ENCODE measurements around the gene GPRC5C.

GPRC5C gene

DNA sequence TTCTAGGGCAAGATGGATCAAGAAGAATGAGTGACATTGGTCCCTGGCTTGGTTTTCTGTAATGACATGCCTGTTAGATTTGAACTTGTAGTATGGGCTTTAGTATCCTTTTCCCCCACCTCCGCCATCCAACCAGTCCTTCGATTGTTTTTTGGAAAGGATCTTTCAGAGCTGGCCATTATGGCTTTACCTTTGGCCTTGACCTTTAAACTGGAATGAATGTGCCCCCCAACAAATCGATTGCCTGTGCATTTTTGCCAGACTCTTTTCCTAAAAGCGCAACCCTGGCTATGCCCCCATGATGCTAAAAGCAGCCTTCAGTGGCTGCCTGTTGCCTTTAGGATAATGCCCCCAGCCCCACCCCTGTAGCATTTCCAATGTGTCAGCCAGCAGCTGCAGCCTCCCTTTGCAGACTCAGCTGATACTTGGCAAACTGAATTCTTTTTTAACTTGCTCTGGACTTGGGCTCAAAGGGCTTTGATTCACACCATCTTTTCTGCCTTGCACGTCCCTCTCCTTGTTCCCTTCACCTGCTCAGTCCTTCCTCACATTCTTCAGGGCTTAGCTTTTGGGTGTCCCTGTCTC lies 4.0 kb downstream of the GPRC5C start:
- DNase-seq, result no peak

DNA sequence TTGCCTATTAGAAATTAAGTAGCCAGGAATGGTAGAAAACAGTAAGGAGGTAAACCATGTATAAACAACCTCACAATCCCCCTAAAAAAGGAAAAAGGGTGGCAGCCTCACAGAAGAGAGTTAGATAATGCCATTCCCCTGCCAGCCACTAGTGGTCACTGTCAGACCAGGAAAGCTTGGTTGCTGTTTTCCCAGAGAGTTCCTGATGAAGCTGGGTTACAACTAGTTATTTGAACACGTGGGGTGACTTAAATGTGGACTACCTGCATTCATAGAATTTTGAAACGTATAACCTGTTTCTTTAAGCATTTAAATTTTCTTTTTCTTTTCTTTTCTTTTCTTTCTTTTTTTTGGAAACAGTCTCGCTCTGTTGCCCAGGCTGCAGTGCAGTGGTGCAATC lies 5.8 kb downstream of the GPRC5C start:
- no peak for DNase-seq

DNA sequence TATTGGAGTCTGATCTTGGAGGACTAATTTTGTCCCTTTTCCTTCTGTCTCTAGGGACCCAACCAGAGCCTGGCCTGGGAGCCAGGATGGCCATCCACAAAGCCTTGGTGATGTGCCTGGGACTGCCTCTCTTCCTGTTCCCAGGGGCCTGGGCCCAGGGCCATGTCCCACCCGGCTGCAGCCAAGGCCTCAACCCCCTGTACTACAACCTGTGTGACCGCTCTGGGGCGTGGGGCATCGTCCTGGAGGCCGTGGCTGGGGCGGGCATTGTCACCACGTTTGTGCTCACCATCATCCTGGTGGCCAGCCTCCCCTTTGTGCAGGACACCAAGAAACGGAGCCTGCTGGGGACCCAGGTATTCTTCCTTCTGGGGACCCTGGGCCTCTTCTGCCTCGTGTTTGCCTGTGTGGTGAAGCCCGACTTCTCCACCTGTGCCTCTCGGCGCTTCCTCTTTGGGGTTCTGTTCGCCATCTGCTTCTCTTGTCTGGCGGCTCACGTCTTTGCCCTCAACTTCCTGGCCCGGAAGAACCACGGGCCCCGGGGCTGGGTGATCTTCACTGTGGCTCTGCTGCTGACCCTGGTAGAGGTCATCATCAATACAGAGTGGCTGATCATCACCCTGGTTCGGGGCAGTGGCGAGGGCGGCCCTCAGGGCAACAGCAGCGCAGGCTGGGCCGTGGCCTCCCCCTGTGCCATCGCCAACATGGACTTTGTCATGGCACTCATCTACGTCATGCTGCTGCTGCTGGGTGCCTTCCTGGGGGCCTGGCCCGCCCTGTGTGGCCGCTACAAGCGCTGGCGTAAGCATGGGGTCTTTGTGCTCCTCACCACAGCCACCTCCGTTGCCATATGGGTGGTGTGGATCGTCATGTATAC lies 8.0 kb downstream of the GPRC5C start:
- no peak for DNase-seq

DNA sequence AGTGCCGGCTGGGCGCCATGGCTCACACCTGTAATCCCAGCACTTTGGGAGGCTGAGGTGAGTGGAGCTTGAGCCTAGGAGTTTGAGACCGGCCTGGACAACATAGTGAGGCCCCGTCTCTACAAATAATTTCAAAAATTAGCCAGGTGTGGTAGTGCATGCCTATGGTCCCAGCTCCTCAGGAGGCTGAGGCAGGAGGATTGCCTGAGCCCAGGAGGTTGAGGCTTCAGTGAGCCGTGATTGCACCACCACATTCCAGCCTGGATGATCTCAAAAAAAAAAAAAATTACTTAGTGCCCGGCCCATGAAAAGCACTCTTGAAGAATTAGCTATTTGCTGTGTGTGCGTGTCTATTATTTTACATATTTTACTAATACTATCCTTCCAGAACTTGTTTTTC lies 9.6 kb downstream of the GPRC5C start:
- DNase-seq, result no peak

DNA sequence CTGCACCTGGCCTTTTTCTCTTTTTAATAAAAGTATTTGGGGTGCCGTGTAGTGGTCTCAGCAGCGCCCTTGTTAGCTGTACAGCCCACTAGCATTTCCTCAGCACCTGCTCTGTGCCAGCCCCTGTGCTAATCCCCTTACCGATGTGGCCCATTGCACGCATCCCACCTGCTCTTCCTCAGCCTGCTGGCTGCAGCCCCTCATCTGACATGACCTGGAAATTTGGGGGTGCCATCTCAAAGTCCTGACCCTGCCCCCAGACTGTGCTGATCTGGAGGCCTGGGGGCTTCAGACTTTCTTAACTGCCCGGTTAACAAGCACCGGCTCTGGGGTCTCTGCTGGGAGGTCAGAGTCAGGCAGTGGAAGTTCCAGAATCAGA lies 10.4 kb downstream of the GPRC5C start:
- no peak for DNase-seq

DNA sequence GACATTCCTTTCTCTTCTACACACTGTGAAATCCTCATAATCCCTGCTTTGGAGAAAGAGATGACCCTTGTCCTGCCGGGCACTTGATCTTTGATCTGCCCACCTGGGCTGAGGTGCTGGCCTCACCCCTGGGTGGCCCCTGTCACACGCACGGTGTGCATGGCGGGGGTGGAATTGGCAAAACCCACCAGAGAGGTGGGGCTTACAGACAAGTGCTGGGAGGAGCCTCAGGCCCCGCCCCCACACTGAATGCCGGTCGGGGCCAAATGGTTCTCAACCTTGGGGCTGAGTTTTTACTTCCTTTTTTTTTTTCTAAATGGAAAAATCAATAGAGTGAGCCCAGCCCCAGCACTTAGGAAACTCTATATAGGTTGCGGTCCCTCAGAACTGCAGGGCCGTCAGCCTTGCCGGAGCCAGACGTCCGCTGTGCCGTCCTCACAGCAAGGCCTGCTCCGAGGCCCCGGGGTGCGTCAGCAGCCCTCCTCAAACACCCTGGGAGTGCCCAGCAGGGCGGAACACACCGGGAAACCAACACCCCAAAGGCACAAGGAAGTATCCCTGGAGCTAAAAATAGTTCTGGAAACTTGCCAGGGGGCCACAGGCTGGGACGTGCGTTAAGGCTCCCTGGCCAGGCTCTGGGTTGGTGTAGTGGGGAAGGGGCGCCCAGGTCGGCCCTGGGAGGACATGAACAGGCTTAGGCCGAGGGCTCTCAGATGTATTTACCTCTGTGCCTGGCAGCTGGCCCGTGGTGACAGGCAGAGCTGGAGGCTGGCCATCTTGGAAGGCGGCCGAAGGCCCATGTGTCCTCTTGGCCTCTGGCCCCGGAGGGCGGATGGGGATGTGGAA lies 11.0 kb downstream of the GPRC5C start:
- peak; percentile 50 for DNase-seq

DNA sequence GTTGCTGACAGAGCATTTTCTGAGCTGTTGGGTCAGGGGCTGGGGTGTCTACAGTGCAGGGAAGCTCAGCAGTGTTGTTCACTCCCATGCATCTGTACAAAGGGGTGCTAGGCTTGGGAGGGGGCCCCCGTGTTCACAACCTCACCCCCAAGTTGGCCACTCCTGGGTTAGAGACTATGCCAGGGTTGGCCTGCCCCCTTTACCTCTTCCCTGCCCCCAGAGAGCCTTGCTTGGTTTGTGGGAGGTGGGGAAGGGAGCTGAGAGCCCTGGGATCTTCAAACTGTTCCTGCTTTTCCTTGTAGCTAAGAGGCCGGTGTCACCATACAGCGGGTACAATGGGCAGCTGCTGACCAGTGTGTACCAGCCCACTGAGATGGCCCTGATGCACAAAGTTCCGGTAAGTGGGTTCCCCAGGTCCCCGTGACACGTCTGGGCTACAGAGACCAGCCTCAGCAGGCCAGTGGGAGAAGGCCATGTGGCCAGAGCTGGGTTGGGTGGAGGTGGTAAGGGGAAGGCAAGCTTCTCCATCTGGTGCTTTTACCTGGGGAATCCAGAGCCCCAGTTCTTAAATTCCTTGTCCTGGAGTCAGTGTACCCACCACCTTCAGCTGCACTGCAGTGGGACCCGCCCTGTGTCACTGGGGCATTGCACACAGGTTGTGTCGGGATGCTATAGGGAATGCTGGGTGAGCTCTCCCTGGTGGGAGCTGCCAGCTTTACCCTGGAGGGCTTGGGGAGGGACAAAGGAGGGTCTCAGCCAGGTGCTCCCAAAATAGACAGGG lies 11.8 kb downstream of the GPRC5C start:
- DNase-seq, result no peak

DNA sequence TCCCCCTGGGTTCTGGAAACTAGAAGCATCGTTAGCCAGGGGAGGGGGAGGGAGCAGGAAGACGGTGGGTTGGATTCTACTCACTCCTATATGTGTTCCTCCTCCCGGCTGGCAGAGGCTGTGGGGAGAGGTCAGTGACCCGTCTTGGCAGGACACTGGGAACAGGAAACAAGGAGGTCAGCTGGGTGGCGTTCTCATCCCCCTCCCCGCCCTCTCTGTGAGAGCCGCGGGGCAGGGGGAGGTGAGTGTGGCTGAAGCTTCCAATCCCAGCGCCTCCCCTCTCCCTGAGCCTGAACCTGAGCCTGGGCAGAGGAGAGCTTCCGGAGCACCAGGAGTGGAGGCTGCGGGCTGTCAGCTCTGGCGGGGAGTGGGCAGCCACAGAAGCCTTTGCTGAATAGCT lies 12.5 kb downstream of the GPRC5C start:
- DNase-seq, result no peak

DNA sequence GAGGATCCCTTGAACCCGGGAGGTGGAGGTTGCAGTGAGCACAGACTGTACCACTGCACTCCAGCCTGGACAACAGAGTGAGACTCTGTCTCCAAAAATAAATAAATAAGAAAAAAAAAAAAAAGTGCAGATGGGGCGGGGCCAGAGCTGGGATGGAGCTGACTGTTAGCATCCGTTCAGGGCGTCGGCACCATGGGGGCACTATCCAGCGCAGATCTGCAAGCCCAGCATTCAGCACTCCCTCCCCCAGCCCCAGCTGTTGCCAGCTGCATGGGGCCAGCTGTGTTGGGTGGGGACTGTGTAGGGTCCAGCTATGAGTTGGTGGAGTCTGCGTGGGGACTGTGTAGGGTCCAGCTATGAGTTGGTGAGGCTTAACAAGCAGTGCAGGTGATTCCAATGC lies 13.3 kb downstream of the GPRC5C start:
- DNase-seq, result no peak

DNA sequence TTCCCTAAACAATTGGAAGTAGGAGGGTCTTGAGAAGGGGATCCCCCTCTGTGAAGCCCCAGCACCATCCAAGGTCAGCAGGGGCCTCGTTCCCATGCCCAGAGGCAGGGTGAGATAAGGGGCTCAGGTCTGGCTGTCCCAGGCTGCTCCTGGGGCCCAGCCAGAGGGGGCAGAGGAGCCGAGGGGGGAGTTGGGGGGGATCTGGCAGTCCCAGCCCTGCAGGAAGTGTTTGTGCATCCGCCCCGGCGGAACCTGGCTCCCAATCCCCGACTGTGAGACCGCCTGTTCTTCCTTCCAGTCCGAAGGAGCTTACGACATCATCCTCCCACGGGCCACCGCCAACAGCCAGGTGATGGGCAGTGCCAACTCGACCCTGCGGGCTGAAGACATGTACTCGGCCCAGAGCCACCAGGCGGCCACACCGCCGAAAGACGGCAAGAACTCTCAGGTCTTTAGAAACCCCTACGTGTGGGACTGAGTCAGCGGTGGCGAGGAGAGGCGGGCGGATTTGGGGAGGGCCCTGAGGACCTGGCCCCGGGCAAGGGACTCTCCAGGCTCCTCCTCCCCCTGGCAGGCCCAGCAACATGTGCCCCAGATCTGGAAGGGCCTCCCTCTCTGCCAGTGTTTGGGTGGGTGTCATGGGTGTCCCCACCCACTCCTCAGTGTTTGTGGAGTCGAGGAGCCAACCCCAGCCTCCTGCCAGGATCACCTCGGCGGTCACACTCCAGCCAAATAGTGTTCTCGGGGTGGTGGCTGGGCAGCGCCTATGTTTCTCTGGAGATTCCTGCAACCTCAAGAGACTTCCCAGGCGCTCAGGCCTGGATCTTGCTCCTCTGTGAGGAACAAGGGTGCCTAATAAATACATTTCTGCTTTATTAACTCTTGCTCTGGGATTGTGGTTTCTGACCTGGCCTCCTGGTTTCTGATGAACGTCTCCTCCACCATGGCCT lies 14.9 kb downstream of the GPRC5C start:
- DNase-seq, result peak; percentile 61

DNA sequence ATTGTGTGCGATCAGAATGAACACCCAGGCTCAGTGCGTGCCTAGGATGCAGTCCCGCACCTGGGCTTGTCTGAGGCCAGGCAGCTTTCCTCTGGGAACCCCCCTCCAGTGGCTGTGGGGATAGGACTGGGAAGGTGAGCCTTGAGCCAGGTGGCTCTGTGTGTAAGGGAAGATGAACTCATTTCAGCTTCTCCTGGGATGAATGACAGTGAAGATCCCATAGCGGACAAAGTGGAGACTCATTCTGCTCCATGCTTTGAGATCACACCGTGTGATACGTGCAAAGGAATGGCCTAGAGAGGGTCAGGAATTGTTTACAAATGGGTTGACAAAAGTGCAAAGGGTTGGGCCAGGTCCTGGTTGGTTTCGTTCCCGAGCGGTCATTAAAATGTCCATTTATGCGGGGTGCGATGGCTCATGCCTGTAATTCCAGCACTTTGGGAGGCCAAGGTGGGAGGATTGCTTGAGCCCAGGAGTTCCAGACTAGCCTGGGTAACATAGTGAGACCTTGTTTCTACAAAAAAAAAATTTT lies 15.8 kb downstream of the GPRC5C start:
- DNase-seq, result no peak

DNA sequence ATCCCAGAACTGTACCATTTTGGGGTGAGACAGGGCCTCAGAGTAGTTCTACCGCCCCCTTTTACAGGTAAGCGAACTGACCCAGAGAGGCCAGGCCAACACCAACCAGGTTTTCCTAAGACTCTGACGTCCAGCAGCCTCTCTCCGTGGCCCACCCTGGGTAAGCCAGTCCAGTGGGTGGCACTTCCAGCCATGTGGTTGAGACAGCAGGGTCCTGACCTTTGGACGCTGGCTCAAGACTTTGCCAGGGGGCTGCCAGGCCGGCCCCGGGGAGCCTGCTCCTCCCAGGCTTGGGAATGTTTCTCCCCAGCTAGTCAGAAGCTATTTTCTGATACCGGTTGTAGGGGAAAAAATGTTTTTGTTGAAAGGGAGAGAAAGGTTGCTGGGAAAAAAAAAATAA lies 16.9 kb downstream of the GPRC5C start:
- DNase-seq, result no peak

DNA sequence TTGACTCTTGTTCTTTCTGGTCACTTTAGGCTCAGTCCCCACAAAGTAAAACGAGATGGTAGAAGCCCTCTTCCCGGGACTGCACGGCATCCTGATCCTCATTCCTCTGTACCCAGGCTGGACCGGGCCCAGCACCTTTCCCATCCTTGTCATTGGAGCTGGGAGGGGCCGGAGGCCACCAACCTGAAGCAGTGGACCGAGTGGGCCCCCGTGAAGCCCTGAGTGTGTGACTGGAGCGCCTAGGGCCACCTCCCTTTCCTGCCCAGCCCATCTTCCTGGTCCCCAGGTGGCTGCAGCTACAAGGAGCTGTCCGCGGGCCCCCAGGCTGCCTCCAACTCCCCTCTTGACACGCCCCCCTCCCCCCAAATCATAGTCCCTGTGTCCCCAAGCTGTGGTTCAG lies 17.4 kb downstream of the GPRC5C start:
- DNase-seq, result no peak

DNA sequence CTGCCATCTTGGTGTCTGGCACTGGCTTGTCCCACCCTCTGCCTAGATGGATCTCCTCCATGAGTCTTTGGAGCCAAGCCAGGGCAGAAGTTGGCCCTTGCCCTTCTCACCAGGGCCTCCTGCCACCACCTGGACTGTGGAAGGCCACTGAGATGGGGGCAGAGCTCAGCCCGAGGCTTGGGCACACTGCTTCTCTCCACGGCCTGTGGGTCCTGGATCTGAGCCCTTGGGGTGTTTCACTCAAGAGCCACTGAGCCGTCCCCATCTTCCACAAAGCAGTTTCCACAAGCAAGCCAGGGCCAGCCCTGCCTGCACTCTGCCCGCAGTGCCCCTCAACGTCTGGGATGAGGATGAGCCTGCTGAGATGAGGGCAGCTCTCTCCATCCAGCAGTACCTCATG lies 17.9 kb downstream of the GPRC5C start:
- DNase-seq, result no peak

DNA sequence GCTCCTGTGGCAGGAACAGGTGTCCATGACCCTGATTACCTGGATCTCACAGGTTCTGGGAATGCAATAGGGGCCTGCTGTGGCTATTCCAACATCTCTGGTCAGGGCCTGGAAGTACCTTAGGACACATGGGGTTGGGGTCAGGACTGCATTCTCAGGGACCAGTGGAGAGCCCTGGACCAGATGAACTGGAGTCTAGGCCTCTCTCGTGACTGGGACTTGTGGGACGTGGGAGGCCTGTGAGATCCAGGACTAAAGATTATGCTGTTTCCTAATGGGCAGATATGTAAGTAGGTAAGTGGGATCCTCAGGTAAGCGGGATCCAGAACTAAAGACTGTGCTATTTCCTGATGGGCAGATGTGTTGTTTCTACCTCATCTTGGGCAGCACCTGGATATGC lies 18.3 kb downstream of the GPRC5C start:
- no peak for DNase-seq

DNA sequence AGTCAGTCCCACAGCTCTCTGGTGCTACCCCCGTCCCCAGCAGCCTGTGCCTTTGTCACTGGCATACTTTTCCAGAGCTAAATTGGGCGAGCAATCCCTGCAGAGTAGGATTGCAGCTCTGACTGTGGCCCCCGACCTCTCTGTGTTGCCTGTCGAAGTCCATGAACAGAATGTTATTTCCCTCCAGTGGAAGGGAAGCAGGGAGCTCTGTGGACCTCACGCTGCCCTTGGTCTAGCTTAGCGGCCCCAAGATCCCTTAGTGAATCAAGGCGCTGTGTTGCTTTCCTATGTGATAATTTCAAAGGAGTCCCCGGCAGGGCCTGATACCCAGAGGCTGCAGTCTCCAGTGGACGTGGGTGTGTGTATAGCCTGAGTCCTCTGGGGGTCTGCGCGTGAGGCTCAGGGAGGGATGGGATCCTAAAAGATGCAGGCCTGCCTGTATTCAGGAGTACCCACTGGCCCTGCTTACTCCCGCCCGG lies 19.1 kb downstream of the GPRC5C start:
- DNase-seq, result no peak

DNA sequence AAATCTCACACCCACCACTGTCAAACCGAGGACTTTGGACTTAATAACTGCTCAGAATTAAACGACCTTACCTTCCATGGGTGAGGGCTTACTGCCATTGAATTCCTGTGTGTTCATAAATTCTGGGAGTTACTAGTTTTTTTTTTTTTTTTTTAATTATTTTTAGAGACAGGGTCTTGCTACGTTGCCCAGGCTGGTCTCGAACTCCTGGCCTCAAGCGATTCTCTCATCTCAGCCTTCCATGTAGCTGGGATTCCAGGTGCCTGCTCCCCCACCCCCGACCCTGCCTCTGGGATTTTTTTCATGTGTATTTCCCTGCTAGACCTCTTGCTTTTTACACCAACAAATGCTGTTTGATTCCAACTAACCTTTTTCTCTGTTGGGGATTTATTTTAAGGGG lies 19.7 kb downstream of the GPRC5C start:
- DNase-seq, result no peak

DNA sequence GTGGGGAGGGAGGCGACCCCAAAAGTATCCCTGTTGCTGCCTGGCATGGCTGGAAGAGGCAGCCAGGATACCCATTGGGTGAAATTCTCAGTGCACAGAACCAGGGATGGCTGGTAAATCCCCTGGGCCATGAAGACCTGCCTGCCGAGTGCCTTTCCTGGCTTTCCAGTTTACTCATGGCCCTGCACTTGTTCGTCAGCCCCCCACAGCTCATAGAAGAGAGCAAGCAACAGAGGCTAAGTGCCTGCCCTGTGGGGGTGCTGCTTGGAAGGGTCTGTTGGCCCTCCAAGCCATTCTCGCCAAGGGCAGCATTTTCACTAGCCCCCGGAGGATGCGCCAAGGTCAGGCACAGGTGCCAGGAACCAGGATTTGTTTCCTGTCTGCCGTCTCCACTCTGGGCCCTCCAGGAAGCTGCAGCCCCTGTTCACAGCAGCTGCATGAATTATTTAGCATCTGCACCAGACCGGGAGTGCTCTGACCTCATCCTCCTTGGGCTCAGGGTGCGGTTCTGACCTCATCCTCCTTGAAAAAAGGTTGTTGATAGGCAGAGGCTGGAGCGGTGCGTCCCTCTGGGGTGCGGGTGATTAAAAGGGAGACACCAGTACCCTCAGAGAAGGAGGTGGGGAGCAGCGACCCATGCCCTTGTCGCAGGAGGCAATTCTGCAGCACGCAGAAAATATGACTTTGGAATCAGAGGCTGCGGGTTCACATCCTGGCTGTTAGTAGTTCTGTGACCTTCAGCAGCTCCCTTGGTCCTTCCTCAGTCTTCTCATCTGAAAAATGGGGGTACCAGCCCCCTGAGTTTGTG lies 20.3 kb downstream of the GPRC5C start:
- DNase-seq, result no peak

DNA sequence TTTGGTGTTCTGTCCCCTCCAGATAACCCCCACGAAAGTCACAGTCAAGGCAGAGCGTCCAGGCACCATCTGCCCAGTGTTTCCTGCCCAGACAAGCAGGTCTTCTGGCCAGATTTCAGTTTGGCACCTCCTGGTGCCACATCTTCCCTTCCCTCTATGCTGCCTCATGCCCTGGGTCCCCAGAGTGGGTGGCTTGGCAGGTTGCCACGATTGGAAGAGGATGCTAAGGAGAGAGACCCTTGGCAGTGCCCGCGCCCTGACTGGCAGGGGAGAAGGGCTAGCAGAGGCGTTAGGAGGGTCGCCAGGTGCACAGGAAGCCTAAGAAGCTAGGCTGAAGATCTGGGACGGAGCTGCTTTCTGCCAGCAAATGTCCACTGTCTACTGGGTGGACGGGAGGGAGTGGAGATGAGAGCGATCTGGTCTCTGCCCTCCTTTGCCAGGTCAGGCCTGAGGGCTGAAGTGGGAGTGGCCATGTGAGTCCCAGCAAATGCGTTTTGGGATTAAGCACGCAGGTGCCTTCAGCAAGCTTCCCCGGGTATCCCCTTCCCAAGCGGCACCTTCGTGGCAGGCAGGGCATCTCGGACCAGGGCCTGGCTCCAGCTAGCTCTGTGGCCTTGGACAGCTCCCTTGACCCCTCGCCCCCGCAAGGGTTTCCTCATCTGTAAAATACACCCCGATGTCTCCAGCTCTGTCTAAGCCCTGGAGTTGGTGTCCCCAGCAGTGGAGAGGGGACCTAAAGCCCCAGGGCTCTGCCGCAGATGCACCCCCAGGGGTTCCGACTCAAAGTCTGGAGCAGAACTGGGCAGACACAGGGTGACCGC lies 21.2 kb downstream of the GPRC5C start:
- no peak for DNase-seq

Measured in stimulated activated CD8-positive, alpha-beta memory T cell treated with anti-CD3 and anti-CD28 coated beads, Interleukin-4, amount 100 ng/mL, for 48 hours (primary cell).